Measurements from ENCODE around the gene NRP1.

DNA sequence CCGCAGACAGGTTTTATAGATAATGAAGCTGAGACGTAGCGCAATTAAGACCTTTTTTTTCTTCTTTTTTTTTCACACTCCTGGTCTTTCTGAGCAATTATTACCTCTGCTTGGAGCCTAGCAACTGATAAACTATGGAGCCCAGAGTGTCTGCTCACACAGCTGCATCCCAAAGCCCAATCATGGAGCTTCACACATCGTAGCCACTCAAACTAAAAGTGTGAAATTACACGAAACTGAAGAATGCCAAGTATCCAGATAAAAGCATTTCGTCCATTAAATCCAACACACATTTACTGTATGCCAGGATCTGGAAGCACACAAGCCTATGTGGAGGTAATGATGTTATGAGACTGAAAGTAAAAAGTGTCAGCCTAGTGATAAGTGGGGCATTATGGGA, 97.6 kb downstream of the NRP1 start:
- TF ChIP-seq, protein P1, sequence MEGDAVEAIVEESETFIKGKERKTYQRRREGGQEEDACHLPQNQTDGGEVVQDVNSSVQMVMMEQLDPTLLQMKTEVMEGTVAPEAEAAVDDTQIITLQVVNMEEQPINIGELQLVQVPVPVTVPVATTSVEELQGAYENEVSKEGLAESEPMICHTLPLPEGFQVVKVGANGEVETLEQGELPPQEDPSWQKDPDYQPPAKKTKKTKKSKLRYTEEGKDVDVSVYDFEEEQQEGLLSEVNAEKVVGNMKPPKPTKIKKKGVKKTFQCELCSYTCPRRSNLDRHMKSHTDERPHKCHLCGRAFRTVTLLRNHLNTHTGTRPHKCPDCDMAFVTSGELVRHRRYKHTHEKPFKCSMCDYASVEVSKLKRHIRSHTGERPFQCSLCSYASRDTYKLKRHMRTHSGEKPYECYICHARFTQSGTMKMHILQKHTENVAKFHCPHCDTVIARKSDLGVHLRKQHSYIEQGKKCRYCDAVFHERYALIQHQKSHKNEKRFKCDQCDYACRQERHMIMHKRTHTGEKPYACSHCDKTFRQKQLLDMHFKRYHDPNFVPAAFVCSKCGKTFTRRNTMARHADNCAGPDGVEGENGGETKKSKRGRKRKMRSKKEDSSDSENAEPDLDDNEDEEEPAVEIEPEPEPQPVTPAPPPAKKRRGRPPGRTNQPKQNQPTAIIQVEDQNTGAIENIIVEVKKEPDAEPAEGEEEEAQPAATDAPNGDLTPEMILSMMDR (conservative IDR thresholded peaks at IDR 0.05; ENCODE audit: low read depth, low read length): no peak
- no peak for TF ChIP-seq EZH2 (IDR thresholded peaks at IDR 0.05; ENCODE audit: borderline replicate concordance, low read depth, low read length, poor library complexity, severe bottlenecking)
